ENCODE measurements around the gene DCXR.

The DCXR gene

DNA sequence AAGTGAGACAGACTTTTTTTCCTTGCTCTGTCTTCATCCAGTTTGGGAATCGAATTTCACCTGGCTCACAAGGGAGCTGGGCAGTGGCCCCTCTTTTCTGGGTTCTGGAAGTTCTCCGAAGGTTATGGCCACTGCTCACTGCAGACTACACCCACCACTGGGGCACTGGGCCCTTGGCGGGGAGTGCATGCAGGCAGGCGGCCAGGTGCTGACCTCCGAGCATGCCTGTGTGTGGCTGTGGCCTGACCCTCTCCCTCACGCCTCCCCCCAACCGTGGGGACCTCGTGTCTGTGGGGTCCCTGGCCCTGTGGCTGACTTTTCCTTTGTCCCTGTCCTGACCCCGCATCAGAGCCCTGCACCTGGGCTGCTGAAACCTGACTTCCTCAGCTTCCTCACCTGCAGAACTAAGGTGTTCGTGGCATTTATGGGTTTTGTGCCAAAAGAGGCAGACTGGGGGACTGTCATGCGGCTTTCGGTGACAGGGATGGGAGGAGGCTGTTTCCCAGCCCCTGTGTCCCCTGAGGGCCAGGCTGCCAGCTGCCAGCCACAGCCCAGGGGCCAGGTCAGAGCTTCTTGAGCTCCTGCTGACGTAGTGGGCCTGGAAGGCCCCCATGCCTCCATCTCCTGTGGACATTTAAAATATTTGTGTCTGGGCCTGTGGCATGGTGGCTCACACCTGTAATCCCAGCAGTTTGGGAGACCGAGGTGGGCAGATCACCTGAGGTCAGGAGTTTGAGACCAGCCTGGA is 38.6 kb downstream of the DCXR start:
- DNase-seq (ENCODE audit: low read depth in 2 of 2): no peak

DNA sequence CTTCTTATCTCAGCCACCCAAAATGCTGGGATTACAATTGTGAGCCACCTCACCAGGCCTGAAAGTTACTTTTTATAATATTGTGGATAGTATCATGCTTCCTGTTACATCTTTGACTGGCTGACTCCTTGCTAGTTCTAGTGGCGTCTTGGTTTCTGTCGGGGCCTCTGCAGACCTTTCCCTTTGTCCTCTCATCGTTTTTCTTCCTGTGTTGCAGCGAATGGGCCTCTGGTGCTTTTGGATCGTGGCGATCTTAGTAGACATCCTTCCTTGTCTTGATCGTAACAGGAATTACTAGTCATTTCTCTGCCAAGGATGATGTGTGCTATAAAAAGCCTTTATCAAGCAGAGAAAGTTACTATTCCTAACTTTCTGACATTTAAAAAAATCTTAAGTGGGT is 39.3 kb downstream of the DCXR start:
- no peak for DNase-seq (ENCODE audit: low read depth in 2 of 2)

GRCh38 chr17:81996757-81997441 is 40.6 kb downstream of the DCXR start:
- DNase-seq (ENCODE audit: low read depth in 2 of 2): no peak

GRCh38 chr17:81996232-81996756 is 41.2 kb downstream of the DCXR start:
- DNase-seq (ENCODE audit: low read depth in 2 of 2): no peak

DNA sequence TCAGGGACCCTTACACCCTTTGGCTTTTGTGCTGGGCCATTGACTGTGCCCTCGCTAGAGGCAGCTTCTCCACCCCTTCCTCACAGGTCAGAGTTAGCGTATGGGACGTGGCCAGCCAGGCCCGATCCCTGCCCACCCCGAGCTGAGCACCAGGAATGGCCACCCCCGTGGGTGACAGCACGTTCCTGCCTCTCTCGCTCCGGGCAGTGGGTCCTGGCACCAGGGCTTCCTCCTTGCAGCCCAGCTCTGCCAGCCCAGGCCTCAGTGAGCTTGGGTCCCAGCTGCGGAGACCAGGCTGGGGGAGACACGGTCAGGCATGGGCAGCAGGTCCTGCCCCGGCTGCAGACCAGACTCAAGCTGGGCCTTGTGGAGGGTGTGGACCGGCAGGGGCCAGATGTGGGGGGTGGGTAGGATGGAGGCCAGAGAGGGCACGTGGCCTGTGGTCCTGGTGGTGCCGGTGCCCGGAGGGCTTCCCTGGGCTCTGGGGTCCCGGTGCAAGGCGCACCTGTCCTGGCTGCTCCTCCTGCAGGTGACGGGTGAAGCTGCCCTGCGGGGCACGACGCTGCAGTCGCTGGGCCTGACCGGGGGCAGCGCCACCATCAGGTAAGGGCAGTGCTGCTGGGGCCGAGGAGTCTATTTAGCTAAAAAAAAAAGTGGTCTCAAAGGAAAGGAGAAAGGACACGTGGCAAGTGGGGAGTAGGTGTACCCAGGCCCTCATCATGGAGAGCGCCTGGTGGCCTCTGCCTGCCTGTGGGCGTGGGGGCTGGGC is 41.9 kb downstream of the DCXR start:
- no peak for DNase-seq (ENCODE audit: low read depth in 2 of 2)

DNA sequence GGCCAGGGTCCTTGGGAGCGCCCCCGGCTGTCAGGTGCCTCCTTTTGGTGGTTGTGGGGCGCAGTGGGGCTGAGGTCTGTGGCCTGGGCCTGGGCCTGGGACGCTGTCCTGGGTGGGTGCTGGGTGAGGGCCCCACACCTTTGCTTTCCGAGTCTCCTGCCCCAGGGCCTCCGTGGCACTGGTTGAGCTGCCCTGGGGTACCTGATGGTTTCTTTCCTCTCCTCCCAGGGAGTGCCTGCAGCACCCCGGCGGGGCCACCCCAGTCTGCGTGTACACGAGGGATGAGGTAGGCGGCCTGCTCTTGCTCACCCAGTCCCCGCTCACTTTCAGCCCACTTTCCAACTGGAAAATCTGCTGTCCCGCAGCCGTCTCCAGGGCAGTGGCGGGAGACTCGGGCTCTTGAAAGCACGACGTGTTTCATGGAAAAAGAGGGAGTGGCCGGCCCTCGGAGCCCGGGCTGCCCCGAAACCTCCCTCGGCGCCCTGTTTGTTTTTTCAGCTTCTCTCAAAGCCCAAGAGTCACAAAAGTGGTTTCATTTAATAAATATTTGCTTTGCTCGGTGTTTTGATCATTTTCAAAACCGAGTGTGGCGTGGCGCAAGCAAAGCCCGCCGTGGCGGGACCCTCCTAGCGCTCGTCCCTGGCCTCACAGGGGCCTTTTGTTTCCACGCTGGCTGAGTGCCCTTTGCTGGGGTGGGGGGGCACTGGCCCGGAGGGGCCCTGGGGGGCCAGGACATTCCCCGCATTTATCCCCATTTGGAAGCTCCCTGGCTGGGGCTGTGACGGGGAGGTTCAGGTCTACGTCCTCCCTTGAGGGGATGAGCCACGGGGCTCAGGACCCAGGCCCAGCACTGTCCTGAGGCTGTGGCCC is 42.7 kb downstream of the DCXR start:
- DNase-seq (ENCODE audit: low read depth in 2 of 2): no peak

- DNase-seq (ENCODE audit: low read depth in 2 of 2): no peak
Observed at GRCh38 chr17:81993729-81994592, 43.5 kb downstream of the DCXR start.

DNA sequence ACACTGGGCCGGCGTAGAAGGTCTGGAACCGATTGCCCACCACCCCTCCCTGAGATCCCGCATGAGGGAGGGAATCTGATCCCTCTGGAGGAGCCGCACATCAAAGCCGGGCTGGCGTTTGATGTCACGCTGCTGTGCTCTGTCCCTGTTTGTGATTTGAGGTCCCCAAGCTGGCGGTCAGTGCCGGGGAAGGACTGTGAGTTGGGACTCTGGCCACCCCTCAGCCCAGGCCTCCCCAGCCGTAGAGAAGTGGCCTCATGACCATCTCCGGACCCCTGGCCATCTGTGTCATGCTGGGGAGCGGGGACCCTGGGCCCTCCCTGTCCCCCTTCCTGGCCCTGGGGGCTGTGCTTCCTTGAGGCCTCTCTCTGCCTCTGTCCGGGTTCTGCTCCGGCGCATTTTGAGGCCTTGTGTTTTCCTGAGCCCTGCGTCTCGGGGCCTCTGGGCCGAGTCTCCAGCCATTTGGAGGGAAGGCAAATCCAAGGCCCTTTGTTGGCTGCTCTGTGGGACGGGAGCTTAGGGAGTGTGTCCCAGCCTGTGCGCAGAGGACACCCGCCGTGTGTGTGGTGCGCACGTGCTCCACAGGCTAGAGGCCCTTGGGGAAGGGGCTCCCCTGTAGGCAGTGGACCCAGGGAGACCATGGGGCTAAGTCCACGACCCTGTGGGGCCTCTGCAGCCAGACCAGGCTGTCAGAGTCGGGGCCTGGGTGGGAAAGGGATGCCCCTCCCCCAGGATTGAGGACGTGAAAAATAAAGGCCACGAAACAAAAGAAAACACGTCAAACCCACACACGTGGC is 45.0 kb downstream of the DCXR start:
- no peak for DNase-seq (ENCODE audit: low read depth in 2 of 2)

DNA sequence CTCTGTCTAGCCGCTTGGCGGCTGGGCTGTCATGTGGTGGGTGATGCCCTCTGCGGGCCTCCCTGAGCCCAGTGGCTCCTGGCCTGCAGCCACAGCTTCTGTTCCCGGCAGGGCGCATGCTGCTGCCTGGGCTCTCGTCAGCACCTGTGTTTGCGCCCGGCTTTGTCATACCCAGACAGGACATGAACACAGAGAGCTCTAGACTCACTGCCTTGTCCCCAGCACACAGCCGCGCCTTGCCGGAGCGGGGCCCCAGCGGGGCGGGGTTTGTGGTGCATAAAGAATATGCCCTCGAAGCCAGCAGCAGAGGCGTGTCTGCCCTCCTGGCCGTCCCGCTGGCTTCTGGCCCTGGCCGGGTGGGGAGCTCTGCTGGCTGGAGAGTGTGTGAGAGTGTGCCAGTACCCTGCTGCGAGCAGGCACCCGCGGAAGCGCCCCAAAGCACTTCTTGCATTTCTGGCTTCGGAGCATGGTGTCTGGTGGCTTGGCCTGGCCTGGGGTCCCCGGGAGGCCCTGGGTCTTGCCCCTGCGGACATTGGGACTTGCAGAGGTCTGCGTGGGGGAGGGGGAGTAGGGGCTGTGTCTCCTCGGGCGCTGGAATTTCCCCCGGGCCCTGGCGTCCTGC is 45.7 kb downstream of the DCXR start:
- no peak for DNase-seq (ENCODE audit: low read depth in 2 of 2)

DNA sequence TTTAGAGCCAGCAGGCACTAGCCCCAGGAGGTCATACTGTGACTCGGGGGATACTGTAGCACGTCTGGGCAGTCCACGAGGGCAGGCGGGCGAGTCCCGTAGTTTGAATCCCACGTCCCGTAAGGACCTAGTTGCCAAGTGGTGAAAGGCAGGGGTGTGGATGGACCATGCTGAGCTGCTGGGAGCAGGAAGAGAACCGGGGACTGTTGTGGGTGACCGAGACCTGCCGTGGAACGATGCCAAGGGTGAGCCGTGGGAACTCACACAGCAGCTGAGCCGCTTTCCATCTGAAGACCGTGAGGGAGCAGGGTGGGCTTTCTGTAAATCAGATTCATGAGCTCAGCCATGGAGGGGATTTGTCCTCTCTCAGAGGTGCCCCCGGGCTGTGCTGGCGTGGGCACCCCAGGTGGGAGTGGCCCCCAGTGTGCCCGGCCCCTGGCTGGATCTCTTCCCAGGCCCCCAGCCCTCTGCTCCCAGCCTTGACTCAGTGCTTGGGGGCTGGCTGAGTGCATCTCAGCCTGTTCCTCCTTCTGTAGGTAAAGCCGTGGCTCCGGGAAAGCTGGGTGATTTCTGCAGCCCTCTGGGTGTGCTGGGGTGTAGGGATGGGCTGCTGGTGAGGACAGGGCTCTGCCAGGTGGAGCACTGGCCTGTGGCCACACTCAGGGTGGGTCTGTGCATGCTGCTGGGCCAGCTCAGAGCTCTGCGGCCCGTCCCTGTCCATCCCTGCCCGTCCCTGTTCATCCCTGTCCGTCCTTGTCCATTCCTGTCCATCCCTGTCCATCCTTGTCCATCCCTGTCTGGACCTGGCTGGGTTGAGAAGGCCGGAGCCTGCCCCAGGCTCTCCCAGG is 46.4 kb downstream of the DCXR start:
- DNase-seq (ENCODE audit: low read depth in 2 of 2): no peak

- DNase-seq (ENCODE audit: low read depth in 2 of 2): no peak
Observed at GRCh38 chr17:81987161-81987770, 50.2 kb downstream of the DCXR start.

DNA sequence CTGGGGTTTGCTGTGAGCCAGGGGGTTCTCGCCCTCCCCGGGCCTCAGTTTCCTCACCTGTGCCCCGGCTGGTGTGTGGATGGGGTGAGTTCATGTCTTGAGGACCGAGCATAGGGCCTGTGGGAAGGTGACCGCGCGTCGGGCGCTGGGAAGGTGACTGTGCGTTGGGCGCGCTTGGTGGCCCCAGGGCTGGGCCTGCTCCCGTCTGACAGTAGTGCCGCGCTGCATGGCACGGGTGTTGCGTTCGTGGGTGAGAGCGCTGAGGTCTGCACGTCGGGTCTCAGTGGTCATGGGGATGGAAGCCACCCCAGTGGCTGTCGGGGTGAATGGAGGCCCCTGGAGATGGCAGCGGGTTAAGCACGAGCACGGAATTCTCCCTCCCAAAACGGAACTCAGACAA is 50.9 kb downstream of the DCXR start:
- no peak for DNase-seq (ENCODE audit: low read depth in 2 of 2)
